GM10266 (cell line): ENCODE data around the gene NEK1.
"Not testable (repeated sequence)": the region's sequence is repeated elsewhere in the genome, so short reads cannot be mapped to it uniquely, and the experiment has no call there.

ENCODE experiments used
- DNase-seq: peaks from one replicate; pipeline ENCODE4 v3.0.0; 2012; ENCODE audit errors: extremely low spot score
- TF ChIP-seq, protein P1 (sequence below): IDR thresholded peaks from 2 replicates; pipeline ENCODE4 v1.5.1; 2012; ENCODE audit warnings: mild to moderate bottlenecking, low read depth; ENCODE audit not compliant: control insufficient read depth, insufficient read depth; ENCODE audit errors: missing control alignments

NEK1 gene

GRCh38 chr4:169626331-169627282, 14.2 kb upstream of the NEK1 start:
- no peak for DNase-seq
- TF ChIP-seq, protein P1, sequence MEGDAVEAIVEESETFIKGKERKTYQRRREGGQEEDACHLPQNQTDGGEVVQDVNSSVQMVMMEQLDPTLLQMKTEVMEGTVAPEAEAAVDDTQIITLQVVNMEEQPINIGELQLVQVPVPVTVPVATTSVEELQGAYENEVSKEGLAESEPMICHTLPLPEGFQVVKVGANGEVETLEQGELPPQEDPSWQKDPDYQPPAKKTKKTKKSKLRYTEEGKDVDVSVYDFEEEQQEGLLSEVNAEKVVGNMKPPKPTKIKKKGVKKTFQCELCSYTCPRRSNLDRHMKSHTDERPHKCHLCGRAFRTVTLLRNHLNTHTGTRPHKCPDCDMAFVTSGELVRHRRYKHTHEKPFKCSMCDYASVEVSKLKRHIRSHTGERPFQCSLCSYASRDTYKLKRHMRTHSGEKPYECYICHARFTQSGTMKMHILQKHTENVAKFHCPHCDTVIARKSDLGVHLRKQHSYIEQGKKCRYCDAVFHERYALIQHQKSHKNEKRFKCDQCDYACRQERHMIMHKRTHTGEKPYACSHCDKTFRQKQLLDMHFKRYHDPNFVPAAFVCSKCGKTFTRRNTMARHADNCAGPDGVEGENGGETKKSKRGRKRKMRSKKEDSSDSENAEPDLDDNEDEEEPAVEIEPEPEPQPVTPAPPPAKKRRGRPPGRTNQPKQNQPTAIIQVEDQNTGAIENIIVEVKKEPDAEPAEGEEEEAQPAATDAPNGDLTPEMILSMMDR = no peak

DNA sequence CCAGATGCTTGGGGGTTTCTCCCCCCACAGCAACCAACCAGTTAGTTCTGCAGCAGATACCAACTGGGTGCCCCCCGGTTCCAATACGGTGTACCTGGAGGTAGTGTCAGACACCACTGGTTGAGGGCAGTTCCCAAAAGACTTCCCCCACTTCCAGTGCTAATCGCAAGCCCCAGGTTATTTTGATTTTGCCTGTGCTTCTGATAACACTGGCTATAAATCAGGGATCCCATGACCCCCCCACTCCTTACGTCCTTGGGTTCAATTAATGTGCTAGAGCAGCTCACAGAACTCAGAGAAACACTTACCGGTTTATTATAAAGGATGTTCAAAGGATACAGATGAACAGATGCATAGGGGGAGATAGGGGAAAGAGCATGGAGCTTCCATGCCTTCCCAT, 13.5 kb upstream of the NEK1 start:
- TF ChIP-seq, protein P1 = no peak
- DNase-seq = no peak

GRCh38 chr4:169624012-169624411, 11.6 kb upstream of the NEK1 start:
- DNase-seq = not testable (repeated sequence)

- DNase-seq = no peak
- TF ChIP-seq, protein P1 = no peak
These were observed 10.2 kb upstream of the NEK1 start for GRCh38 chr4:169622566-169622965.

- DNase-seq = no peak
- TF ChIP-seq, protein P1 = no peak
These were observed 9.5 kb upstream of the NEK1 start for GRCh38 chr4:169621731-169622492.

- TF ChIP-seq, protein P1 = no peak
- DNase-seq = no peak
These were observed 8.5 kb upstream of the NEK1 start for GRCh38 chr4:169620880-169621248.

GRCh38 chr4:169619958-169620879, 7.8 kb upstream of the NEK1 start, which contains the start of gene CLCN3:
Gene CLCN3 (plus strand): TSS chr4:169620578. CDS start chr4:169635929, 15,351 bp downstream.
- TF ChIP-seq, protein P1 = no peak
- DNase-seq = peak; percentile 92
